CD4-positive, alpha-beta T cell treated with Interleukin-21 for 1 hour (primary cell): ENCODE results near the gene FGD3.

Experiments
- DNase-seq: peaks from one replicate; pipeline ENCODE4 v3.0.0-alpha.2; 2020

The FGD3 gene

GRCh38 chr9:93058355-93059010 lies 111.2 kb downstream of the FGD3 start, which contains the start of gene SUSD3:
Gene SUSD3 (plus strand): TSS chr9:93058701. CDS start chr9:93058743, 42 bp downstream.
- DNase-seq: peak; percentile 76

- no peak for DNase-seq
Measured at GRCh38 chr9:93059011-93059714, 111.8 kb downstream of the FGD3 start.

- no peak for DNase-seq
Measured at GRCh38 chr9:93059715-93060578, 112.6 kb downstream of the FGD3 start.

GRCh38 chr9:93060746-93061259 lies 113.5 kb downstream of the FGD3 start:
- DNase-seq: no peak

- no peak for DNase-seq
Measured at GRCh38 chr9:93061260-93061751, 114.0 kb downstream of the FGD3 start.

GRCh38 chr9:93061791-93062763 lies 114.8 kb downstream of the FGD3 start:
- DNase-seq: no peak

GRCh38 chr9:93064392-93065134 lies 117.2 kb downstream of the FGD3 start:
- peak; percentile 93 for DNase-seq

- DNase-seq: no peak
Measured at GRCh38 chr9:93065135-93065720, 117.9 kb downstream of the FGD3 start.

GRCh38 chr9:93066978-93067603 lies 119.8 kb downstream of the FGD3 start:
- no peak for DNase-seq

- DNase-seq: no peak
Measured at GRCh38 chr9:93068956-93069355, 121.6 kb downstream of the FGD3 start.

- DNase-seq: no peak
Measured at GRCh38 chr9:93071464-93071863, 124.1 kb downstream of the FGD3 start.

GRCh38 chr9:93072383-93072795 lies 125.1 kb downstream of the FGD3 start:
- DNase-seq: no peak

- DNase-seq: no peak
Measured at GRCh38 chr9:93076101-93076791, 128.9 kb downstream of the FGD3 start.

GRCh38 chr9:93076792-93077128 lies 129.4 kb downstream of the FGD3 start:
- DNase-seq: no peak

- no peak for DNase-seq
Measured at GRCh38 chr9:93077367-93077766, 130.0 kb downstream of the FGD3 start.

GRCh38 chr9:93077811-93078210 lies 130.5 kb downstream of the FGD3 start:
- DNase-seq: no peak

- DNase-seq: no peak
Measured at GRCh38 chr9:93079371-93079770, 132.0 kb downstream of the FGD3 start.

- DNase-seq: no peak
Measured at GRCh38 chr9:93080406-93080805, 133.1 kb downstream of the FGD3 start.

- DNase-seq: no peak
Measured at GRCh38 chr9:93081081-93081529, 133.8 kb downstream of the FGD3 start.

- DNase-seq: no peak
Measured at GRCh38 chr9:93081931-93082330, 134.6 kb downstream of the FGD3 start.
